ENCODE measurements around the gene DACH1. TPM values are rescaled to one million over a fixed set of nuclear protein-coding genes. Genes with fewer than 3 reads are reported as not detected.

Gene DACH1
- total RNA-seq, 1 experiment from 2014 or later: 1.2 TPM

GRCh38 chr13:71813187-71813586, 53.8 kb downstream of the DACH1 start:
- H3K27me3 ChIP-seq (replicated peaks; ENCODE audit: control insufficient read depth, insufficient read depth, low read length): no peaks in the 10 kb centered on the region
- H3K4me3 ChIP-seq (ENCODE audit: low read depth, low read length): no peak overlapping the region
- intact Hi-C loops (cut with micrococcal nuclease; ENCODE audit: unreplicated experiment): no loop called here
- no peak for DNase-seq
- ChIA-PET CTCF (no interaction called here), POLR2A (no interaction called here)
- H3K4me1 ChIP-seq: no peaks in the 10 kb centered on the region
- Mint-ChIP-seq H3K36me3 (ENCODE audit: insufficient read depth, unreplicated experiment) (no peaks in the 10 kb centered on the region), H3K27me3 (ENCODE audit: insufficient read depth, unreplicated experiment) (no peaks in the 10 kb centered on the region), H3K4me3 (ENCODE audit: unreplicated experiment) (no peak overlapping the region), H3K4me1 (ENCODE audit: low read depth, unreplicated experiment) (no peaks in the 10 kb centered on the region), H3K9me3 (ENCODE audit: unreplicated experiment) (no peaks in the 10 kb centered on the region), H3K27ac (ENCODE audit: unreplicated experiment) (no peak overlapping the region)
- no TSS peak for BruUV-seq (replicated peaks)
- no peaks in the 10 kb centered on the region for H3K9me3 ChIP-seq
- no peaks in the 10 kb centered on the region for H3K36me3 ChIP-seq (ENCODE audit: control insufficient read depth, insufficient read depth, low read length)
- no peak for TF ChIP-seq CTCF (IDR thresholded peaks at IDR 0.05; ENCODE audit: insufficient read depth in 1 of 2, low read depth in 1 of 2, low read length in 1 of 2, severe bottlenecking in 1 of 2, unreplicated experiment in 1 of 2)

GRCh38 chr13:71811344-71811743, 55.7 kb downstream of the DACH1 start:
- no peaks in the 10 kb centered on the region for H3K4me1 ChIP-seq
- DNase-seq: no peak
- H3K9me3 Mint-ChIP-seq (ENCODE audit: unreplicated experiment): no peaks in the 10 kb centered on the region
- H3K4me3 Mint-ChIP-seq (ENCODE audit: unreplicated experiment): no peak overlapping the region
- BruUV-seq (replicated peaks): no TSS peak
- no peaks in the 10 kb centered on the region for H3K4me1 Mint-ChIP-seq (ENCODE audit: low read depth, unreplicated experiment)
- H3K4me3 ChIP-seq (ENCODE audit: low read depth, low read length): no peak overlapping the region
- H3K36me3 ChIP-seq (ENCODE audit: control insufficient read depth, insufficient read depth, low read length): no peaks in the 10 kb centered on the region
- TF ChIP-seq CTCF (IDR thresholded peaks at IDR 0.05; ENCODE audit: insufficient read depth in 1 of 2, low read depth in 1 of 2, low read length in 1 of 2, severe bottlenecking in 1 of 2, unreplicated experiment in 1 of 2): no peak
- H3K27me3 Mint-ChIP-seq (ENCODE audit: insufficient read depth, unreplicated experiment): no peaks in the 10 kb centered on the region
- H3K36me3 Mint-ChIP-seq (ENCODE audit: insufficient read depth, unreplicated experiment): no peaks in the 10 kb centered on the region
- intact Hi-C loops (cut with micrococcal nuclease; ENCODE audit: unreplicated experiment): no loop called here
- no peaks in the 10 kb centered on the region for H3K27me3 ChIP-seq (replicated peaks; ENCODE audit: control insufficient read depth, insufficient read depth, low read length)
- H3K27ac Mint-ChIP-seq (ENCODE audit: unreplicated experiment): no peak overlapping the region
- POLR2A ChIA-PET: no interaction called here
- CTCF ChIA-PET: no interaction called here
- H3K9me3 ChIP-seq: no peaks in the 10 kb centered on the region

GRCh38 chr13:71808708-71809107, 58.3 kb downstream of the DACH1 start:
- no peaks in the 10 kb centered on the region for H3K36me3 Mint-ChIP-seq (ENCODE audit: insufficient read depth, unreplicated experiment)

More at GRCh38 chr13:71808708-71809107, 58.3 kb downstream of the DACH1 start:
- Mint-ChIP-seq H3K27ac (ENCODE audit: unreplicated experiment) (no peak overlapping the region), H3K4me3 (ENCODE audit: unreplicated experiment) (no peak overlapping the region), H3K4me1 (ENCODE audit: low read depth, unreplicated experiment) (no peaks in the 10 kb centered on the region), H3K9me3 (ENCODE audit: unreplicated experiment) (no peaks in the 10 kb centered on the region), H3K27me3 (ENCODE audit: insufficient read depth, unreplicated experiment) (no peaks in the 10 kb centered on the region)
- intact Hi-C loops (cut with micrococcal nuclease; ENCODE audit: unreplicated experiment): no loop called here
- ChIA-PET POLR2A (no interaction called here), CTCF (no interaction called here)
- no peak for TF ChIP-seq CTCF (IDR thresholded peaks at IDR 0.05; ENCODE audit: insufficient read depth in 1 of 2, low read depth in 1 of 2, low read length in 1 of 2, severe bottlenecking in 1 of 2, unreplicated experiment in 1 of 2)
- no peak for DNase-seq
- Histone ChIP-seq H3K9me3 (no peaks in the 10 kb centered on the region), H3K27me3 (replicated peaks; ENCODE audit: control insufficient read depth, insufficient read depth, low read length) (no peaks in the 10 kb centered on the region), H3K36me3 (ENCODE audit: control insufficient read depth, insufficient read depth, low read length) (no peaks in the 10 kb centered on the region), H3K4me1 (no peaks in the 10 kb centered on the region), H3K4me3 (ENCODE audit: low read depth, low read length) (no peak overlapping the region)
- BruUV-seq (replicated peaks): no TSS peak

All from Caco-2 (cell line).